ENCODE measurements around the gene NHSL2.

- no peak for TF ChIP-seq CTCF (conservative IDR thresholded peaks at IDR 0.05; ENCODE audit: low read depth, low read length)
- no peak for TF ChIP-seq EZH2 (IDR thresholded peaks at IDR 0.05; ENCODE audit: low read length, unreplicated experiment)
Measured at GRCh38 chrX:72142794-72143608, 232.4 kb downstream of the NHSL2 start.
